ENCODE data around the gene PAX6. TPM values are rescaled to one million over a fixed set of nuclear protein-coding genes. Genes with fewer than 3 reads are reported as not detected.

PAX6 gene
- total RNA-seq, 2 donors from 2014 or later = 1.1 to 1.6 TPM

DNA sequence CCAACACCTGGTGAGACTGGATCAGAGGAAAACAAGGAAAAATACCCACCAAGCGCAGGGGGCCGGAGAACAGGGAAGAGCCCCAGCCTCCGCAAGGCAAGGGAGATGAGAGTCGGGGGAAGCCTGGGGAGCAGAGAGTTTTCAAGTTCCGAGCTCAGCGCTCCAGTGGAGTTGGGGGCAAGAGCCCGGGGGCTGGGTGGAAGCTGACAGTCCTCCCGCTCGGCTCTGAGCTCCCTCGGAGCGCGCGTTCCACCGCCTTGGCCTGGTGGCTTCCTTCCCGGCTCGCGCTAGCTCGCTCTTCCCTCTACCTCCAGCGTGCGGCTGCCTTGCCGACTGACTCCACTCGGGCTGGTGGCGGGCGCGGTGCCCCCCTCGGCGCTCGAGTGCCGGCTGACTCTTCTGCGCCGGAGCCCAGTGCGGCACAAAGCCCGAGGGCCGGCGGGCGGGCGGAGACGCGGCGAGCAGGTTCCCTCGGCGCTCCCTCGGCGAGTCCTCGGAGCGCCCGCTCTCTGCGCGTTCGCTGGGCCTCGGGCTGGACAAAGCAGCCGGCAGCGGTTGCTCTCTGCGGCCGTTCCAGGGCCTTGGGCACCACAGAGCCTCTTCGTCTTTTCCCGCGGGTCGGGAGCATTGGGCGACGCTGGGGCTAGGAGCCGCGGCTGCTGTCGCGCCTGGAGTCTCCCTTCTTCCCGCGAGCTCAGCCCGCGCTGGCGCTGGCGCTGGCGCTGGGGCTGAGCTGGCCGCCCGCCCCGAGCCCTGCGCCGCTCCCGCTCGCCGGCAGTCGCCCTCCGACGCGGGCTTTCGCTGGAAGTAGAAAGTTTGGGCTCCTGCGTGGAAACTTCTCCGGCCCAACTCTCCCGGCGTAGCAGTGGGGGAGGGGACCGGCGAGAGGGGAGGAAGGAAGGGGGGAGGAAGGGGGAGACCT lies 1.0 kb downstream of the PAX6 start:
- H3K4me1 ChIP-seq = peaks cover 33% of the 10 kb centered on the region
- no peak for DNase-seq
- intact Hi-C loops (cut with DNase I) = no loop called here
- TF ChIP-seq, protein P1, sequence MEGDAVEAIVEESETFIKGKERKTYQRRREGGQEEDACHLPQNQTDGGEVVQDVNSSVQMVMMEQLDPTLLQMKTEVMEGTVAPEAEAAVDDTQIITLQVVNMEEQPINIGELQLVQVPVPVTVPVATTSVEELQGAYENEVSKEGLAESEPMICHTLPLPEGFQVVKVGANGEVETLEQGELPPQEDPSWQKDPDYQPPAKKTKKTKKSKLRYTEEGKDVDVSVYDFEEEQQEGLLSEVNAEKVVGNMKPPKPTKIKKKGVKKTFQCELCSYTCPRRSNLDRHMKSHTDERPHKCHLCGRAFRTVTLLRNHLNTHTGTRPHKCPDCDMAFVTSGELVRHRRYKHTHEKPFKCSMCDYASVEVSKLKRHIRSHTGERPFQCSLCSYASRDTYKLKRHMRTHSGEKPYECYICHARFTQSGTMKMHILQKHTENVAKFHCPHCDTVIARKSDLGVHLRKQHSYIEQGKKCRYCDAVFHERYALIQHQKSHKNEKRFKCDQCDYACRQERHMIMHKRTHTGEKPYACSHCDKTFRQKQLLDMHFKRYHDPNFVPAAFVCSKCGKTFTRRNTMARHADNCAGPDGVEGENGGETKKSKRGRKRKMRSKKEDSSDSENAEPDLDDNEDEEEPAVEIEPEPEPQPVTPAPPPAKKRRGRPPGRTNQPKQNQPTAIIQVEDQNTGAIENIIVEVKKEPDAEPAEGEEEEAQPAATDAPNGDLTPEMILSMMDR (IDR thresholded peaks at IDR 0.05) = no peak
- no peak overlapping the region for H3K27ac ChIP-seq
- no peaks in the 10 kb centered on the region for H3K36me3 ChIP-seq
- no peaks in the 10 kb centered on the region for H3K9me3 ChIP-seq
- peaks cover 97% of the 10 kb centered on the region for H3K27me3 ChIP-seq
- H3K9ac ChIP-seq (ENCODE audit: low read depth in 2 of 2, low read length in 2 of 2) = no peak overlapping the region
- H3K4me3 ChIP-seq = peak overlapping the region; percentile 16

DNA sequence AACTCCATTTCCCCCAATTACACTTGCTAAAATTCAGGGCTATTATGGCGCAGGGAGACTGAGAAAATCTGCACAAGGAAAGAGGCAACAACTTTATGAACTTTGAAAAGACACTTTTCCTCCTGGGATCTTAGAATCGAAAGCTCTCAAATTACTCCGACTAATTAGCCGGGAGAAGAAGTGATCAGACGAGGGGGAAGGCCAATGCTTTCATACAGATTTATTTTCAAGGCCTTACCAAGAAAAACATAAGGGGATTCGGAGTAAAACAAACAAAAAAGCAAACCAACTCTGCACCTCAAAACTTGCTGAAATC lies 1.6 kb downstream of the PAX6 start:
- Histone ChIP-seq H3K9me3 (no peaks in the 10 kb centered on the region), H3K9ac (ENCODE audit: low read depth in 2 of 2, low read length in 2 of 2) (no peak overlapping the region), H3K27ac (no peak overlapping the region), H3K4me3 (no peak overlapping the region), H3K27me3 (peaks cover 97% of the 10 kb centered on the region), H3K36me3 (no peaks in the 10 kb centered on the region), H3K4me1 (peaks cover 36% of the 10 kb centered on the region)
- TF ChIP-seq, protein P1 (IDR thresholded peaks at IDR 0.05) = no peak
- no peak for DNase-seq
- intact Hi-C loops (cut with DNase I) = no loop called here

DNA sequence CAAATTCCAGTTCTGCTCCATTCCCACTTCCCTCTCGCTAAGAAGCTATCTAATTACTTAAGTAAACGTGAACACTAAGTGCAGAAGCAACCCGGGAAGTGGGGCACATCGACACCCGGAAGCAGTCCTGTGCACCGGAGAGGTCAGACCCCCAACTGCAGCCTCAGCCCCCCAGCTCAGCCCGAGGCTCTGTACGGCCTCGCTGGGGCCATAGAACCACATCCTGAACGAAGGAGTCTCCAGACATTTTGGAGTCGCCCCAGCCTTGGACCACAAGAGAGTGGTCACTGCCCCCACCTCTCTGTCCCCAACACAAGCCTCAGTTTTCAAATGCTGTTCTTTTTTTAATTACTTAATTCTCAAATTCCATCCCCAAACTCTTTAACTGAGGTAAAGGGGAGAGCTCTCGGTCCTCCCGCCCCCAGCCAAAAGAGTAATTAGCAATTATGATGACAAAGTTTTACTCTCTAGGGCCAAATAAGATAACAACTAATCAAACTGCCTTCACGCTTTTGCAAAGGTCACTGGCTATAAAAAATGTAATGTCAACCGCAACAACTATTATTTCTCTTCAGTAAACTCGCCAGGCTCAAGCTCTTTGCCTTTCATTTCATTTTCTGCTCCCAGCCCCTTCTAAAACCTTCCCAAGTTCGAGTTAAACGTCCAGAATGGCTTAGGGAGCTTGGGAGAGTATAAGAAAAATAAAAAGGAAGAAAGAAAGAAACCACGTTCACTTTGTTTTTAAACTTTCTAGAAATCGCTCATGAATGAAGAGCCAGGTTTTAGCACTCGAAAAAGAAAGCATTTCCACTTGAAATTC lies 2.2 kb downstream of the PAX6 start:
- H3K36me3 ChIP-seq = no peaks in the 10 kb centered on the region
- H3K27me3 ChIP-seq = peaks cover 97% of the 10 kb centered on the region
- DNase-seq = no peak
- TF ChIP-seq, protein P1 (IDR thresholded peaks at IDR 0.05) = no peak
- no peaks in the 10 kb centered on the region for H3K9me3 ChIP-seq
- intact Hi-C loops (cut with DNase I) = no loop called here
- H3K4me1 ChIP-seq = peaks cover 36% of the 10 kb centered on the region
- H3K27ac ChIP-seq = no peak overlapping the region
- no peak overlapping the region for H3K9ac ChIP-seq (ENCODE audit: low read depth in 2 of 2, low read length in 2 of 2)
- H3K4me3 ChIP-seq = no peak overlapping the region

DNA sequence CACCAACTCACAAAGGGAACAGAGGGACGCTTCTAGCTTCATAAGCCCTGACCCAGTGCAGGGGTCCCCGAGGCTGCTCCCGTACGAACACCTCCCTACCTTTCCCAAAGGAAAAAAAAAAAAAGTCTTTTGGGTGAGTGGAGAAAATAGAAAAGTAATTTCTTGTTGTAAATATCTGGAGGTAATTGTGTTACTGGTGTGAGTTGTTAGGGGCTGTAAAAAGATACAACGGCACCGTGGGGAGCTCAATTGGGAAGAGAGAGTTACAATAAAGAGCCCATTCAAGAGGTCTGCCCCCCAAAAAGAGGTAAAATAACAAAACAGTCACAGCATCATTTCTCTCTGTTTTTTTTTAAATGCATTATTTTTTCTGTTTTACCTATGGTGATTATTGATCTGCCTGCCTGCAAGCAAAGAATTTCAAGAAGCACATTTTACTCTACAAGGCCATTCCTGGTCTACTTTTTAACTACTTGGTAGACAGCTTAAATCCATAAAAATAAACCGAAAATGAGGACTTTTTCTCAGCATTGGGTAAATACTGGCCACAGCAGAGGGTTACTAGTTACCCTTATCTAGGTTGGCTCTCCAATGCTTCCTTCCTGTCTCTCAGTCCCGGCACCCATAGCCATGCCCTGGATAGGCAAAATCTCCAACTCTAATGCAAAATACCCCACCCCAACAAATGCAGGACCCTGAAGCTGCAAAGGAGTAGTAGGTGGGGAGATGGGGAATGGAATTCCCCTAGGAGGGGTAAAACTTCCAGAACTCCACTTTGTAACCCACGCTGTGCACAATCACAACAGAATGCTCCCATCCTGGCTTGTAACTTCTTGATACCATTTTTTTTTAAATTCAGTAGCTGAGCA lies 3.1 kb downstream of the PAX6 start:
- no peak overlapping the region for H3K9ac ChIP-seq (ENCODE audit: low read depth in 2 of 2, low read length in 2 of 2)
- H3K4me1 ChIP-seq = peaks cover 36% of the 10 kb centered on the region
- no peak overlapping the region for H3K27ac ChIP-seq
- no peak for DNase-seq
- no peaks in the 10 kb centered on the region for H3K36me3 ChIP-seq
- H3K9me3 ChIP-seq = no peaks in the 10 kb centered on the region
- H3K4me3 ChIP-seq = no peak overlapping the region
- intact Hi-C loops (cut with DNase I) = no loop called here
- TF ChIP-seq, protein P1 (IDR thresholded peaks at IDR 0.05) = no peak
- H3K27me3 ChIP-seq = peaks cover 97% of the 10 kb centered on the region
